HCT116 (cell line): ENCODE results near the gene PSAP.

Experiments used
- EZH2phosphoT487 ChIP-seq: fragments of 200-600 bp; IDR thresholded peaks from 2 replicates; pipeline ENCODE4 v1.6.1; 2018; ENCODE audit warnings: antibody characterized with exemption, borderline replicate concordance
- POLR2AphosphoS5 ChIP-seq: IDR thresholded peaks from 2 replicates; pipeline ENCODE4 v1.6.1; 2011; ENCODE audit warnings: mild to moderate bottlenecking, low read depth, low read length, moderate library complexity
- TF ChIP-seq, protein P1 (sequence below), 3 experiments: fragments of 200-600 bp in 1 of 3; sonication (generic) in 1 of 3; IDR thresholded peaks in 2 of 3; conservative IDR thresholded peaks in 1 of 3; 2 replicates each; pipeline ENCODE4 v1.5.1; 2012 to 2017; ENCODE audit warnings: low read depth in 2 of 3, low read length in 2 of 3, antibody characterized with exemption in 1 of 3, borderline replicate concordance in 1 of 3, control low read depth in 1 of 3, mild to moderate bottlenecking in 1 of 3, mixed read lengths in 1 of 3, mixed run types in 1 of 3, moderate library complexity in 1 of 3; ENCODE audit not compliant: insufficient read depth in 1 of 3
- TF ChIP-seq, protein P2 (sequence below): IDR thresholded peaks from 2 replicates; pipeline ENCODE4 v1.6.1; 2012

DNA sequence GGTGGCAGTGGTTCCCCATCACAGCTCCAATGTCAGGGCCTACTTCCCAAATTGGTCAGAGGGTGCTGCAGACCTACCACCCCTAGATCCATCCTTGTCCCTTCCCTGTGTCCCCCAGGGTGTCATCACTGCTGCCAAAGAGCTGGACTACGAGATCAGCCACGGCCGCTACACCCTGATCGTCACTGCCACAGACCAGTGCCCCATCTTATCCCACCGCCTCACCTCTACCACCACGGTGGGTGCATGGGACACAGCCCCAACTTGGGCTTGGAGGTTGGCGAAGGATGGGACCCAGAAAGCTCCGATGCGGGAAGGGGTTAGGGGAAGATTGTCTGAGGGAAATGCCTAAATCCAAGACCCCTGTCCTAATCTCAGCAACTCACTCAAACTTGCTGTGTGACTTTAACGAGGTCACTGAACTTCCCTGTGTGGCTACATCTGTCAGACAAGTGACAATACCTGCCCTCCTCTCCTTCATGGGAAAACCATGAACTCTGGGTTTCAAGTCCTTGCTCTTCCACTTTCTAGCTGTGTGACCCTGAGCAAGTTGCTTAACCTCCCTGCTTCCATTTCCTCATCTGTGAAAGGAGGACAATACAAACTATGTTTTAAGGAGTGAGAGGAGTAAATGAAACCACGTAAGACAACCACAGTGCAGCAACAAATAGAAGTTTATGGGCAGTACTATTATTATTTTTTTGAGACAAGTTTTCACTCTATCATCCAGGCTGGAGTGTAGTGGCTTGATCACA is 72.8 kb downstream of the PSAP start:
- TF ChIP-seq, protein P1, sequence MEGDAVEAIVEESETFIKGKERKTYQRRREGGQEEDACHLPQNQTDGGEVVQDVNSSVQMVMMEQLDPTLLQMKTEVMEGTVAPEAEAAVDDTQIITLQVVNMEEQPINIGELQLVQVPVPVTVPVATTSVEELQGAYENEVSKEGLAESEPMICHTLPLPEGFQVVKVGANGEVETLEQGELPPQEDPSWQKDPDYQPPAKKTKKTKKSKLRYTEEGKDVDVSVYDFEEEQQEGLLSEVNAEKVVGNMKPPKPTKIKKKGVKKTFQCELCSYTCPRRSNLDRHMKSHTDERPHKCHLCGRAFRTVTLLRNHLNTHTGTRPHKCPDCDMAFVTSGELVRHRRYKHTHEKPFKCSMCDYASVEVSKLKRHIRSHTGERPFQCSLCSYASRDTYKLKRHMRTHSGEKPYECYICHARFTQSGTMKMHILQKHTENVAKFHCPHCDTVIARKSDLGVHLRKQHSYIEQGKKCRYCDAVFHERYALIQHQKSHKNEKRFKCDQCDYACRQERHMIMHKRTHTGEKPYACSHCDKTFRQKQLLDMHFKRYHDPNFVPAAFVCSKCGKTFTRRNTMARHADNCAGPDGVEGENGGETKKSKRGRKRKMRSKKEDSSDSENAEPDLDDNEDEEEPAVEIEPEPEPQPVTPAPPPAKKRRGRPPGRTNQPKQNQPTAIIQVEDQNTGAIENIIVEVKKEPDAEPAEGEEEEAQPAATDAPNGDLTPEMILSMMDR (IDR thresholded peaks at IDR 0.05 in 2 of 3, conservative IDR thresholded peaks at IDR 0.05 in 1 of 3; ENCODE audit: borderline replicate concordance in 1 of 3, insufficient read depth in 1 of 3, low read depth in 2 of 3, low read length in 2 of 3), result no peak
- no peak for TF ChIP-seq EZH2phosphoT487
- TF ChIP-seq POLR2AphosphoS5, result no peak
- TF ChIP-seq, protein P2, sequence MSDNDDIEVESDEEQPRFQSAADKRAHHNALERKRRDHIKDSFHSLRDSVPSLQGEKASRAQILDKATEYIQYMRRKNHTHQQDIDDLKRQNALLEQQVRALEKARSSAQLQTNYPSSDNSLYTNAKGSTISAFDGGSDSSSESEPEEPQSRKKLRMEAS, result no peak
